HG02973 (cell line): ENCODE results near the gene MARK3.
A peak's percentile ranks its signal among the peaks of the same experiment; 100 is the strongest.
"Not testable (repeated sequence)": the region's sequence is repeated elsewhere in the genome, so short reads cannot be mapped to it uniquely, and the experiment has no call there.

Experiments
- ATAC-seq: cut with Tn5 transposase; IDR thresholded peaks from one replicate; pipeline ENCODE4 v1.9.1; 2021; ENCODE audit warnings: moderate library complexity; ENCODE audit not compliant: unreplicated experiment

Gene MARK3

DNA sequence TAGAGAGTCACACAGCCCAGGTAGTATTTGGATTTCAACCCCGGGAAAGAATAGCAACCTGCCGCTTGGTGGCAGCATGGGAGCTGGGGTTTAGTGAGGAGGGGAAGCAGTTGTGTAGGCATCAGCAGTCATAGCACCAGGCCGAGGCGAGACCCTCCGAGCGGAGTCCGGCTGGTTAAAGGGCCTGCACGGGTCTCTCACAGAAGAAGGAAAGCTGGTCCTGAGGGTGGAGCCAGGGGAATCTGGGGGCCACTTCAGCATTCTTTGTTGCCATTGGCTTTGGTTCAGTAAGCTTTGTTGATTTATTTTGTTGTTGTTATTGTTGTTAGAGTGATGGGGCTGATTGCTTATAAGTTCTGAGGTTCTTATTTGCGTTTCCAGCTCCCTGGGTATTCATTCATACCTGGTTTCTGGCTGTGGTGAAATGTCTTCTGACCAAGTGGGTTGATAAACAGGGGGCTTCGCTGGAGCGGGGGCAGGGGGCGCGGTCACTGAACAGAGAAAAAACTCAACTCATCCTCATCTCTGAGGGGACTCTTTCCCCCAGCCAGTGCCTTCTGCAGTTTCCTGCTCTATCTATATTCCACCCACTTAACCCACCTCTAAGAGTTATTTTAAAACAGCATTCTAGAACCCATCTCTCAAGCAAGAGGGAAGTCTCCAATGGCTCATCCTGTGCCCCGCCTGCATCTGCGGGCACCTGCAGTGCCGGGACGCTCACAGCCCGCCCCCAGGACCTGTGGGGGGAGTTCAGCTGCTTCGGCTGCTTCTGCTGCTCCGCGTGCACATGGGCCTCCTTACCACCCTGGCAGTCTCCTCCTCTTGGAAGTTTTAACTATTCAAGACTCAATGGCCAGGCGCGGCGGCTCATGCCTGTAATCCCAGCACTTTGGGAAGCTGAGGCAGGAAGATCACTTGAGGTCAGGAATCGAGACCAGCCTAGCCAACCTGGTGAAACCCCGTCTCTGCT is 125.8 kb downstream of the MARK3 start:
- ATAC-seq, result no peak

DNA sequence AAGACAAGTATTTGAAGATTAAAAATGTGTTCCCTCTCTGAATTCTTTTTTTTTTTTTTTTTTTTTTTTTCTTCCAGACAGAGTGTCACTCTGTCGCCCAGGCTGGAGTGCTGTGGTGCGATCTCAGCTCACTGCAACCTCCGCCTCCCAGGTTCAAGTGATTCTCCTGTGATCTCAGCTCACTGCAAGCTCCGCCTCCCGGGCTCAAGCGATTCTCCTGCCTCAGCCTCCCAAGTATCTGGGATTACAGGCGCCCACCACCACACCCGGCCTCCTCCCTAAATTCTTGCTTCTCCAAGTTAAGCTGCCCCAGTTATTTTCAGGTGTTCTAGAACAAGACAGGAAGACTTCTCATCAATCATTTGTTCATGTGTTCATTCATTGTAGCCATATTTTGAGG is 127.0 kb downstream of the MARK3 start:
- ATAC-seq, result not testable (repeated sequence)

DNA sequence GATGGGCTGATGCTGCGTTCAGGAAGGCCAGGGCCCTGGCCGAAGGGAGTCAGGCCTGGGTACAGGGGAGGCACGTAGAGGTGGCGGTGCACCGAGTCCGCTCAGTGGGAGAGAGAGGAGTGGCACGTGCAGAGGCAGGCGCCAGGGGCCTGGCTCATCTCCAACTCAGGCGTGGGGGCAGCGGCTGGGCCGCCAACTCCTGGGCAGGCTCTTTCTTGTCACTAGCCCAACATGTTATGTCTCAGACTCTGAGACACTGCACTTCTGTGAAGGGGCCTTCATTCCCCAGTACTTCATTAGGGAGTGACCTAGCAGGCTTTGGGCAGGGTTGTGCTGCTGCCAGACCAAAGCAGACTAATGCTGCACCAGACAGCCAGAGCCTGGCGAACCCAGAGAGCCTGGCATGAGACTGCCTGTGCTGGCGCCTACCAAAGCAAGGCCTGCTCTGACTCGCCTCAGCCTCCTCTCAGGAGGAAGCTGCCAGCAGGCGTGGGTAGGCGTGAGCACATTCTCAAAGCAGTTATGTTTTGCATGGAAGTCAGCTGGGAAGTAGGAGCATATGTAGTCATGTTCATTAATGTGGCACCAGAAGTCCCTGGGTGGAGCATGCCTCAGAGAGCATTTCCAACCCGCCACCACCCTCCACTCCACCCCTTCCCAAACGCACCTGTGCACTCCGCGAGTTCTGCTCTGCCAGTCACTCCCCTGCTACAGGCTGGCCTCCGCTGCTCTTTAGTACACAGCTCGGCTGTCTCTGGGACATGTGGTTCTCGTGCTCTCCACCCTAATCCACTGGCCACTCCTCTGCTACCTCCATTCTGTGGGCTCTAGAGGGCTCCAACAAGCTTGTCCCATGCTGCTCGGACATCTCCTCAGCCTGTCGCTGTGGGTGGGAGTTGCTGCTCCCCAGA is 127.7 kb downstream of the MARK3 start:
- no peak for ATAC-seq

DNA sequence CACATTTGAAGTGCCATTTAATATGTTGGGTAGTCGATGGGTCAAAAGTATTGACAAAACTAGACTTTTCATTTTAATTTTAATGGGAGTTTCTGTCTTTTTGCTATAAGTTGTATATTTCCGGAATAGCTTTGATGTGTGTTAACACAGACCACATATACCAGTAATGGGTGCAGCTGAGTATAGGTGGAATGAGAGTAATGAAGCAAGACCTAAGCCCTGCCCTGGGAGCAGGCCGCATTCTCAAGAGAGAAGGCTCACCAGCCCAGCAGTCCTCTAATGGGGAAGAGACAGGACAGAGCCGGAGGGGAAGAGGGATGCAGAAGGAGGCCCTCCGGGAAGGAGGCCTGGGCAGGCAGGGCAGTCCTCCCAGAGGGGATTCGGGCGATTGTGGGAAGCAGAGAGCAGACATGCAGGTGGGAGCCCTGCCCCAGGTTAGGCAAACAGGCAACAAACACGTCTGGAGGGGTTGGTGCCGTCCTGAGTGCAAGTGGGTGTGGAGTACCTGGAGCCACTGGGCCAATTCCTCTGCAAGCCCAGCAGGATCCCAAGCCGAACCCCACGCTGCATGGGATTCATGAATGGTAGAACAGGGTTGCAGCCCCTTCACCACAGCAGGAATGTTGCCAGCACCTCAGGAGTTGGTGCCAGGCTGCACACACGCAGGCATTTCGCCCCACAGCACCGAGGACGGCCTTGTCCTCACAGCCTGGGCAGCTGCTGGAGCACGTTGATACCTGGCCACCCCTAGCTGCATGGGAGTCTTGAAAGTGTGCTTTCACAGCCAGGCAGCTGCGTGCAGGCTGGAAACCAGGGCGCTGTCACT is 129.6 kb downstream of the MARK3 start:
- ATAC-seq, result no peak

DNA sequence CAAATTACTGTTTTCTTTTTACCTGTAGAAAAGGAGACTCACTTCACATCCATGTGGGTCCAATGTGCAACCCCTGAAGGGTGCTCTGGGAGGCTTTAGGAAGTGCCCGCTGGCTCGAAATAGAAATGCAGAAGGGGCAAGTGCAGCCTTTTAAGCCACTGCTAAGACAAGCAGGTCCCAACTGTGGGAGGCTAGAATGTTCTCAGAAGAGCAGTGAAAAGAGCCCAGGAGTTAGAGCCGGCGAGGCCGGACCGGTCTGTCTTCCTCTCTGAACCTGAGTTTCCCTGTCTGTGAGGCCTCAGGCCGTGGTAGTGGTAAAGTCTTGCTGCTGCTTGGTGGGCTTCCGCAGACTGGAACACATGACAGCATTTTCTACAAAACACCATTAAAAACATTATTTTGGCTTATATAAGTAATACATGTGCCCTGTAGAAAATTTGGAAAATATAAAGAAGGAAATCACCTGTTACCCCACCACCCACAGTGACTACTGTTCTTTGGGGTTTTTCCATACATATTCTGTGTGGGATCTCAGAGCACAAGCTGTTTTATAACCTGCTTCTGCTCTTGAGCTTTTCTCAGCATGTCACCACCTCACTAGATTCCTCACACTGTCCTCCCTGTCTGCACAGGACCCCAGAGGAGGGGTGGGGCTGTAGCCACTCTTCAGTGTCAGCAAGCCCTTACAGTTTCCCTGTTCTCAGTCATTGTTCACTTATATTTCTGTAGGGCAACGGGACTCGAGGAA is 131.4 kb downstream of the MARK3 start:
- ATAC-seq, result no peak

DNA sequence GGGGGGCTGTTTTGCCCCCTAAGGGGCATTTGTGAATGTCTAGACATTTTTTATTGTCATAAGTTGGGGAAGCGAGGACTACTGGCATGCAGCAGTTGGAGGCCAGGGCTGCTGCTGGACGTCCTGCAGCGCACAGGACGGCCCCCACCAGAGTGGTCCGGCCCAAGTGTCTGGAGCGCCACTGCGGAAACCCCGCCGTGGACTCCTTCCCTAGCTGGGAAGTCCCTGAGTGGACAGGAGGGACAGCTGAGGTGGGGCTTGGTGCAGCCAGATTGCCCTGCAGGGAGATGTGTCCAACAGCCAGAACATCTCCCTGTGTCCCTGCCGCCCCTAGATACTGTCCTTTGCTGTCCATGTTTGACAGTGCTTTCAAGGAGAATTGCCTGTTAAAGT is 132.0 kb downstream of the MARK3 start:
- ATAC-seq, result no peak

DNA sequence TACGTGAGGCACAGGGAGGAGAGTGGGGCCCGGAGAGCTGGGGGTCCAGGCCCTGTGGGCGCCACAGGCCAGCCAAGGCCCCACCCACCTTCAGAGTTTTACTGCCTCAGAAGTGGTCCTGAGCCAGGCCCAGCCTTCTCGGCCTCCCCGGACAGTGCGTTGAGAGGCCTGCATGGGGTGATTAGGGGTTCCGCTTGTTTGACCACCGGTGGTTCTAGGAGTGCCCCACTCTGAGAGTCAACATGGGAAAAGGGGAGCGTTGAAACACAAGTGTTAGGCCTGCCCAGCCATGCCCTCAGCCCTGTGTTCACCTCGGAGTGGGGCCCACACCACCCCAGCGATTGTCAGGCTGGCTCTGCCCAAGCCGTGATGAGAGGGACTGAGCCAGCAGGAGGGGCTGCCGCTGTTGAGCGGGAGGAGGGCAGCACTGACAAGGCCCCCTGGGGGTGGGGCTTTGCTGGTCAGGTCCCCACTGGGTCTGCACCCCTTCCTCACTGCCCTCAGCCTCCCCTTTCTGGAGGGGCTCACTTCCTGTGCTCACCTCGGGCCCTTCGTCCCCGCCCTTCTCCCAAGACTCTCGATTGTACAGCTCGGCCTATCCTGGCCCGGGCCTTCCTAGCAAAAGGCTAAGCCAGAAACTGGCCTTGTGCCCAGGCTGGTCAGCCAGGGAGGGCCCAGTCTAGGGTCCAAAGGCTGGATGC is 132.7 kb downstream of the MARK3 start:
- ATAC-seq, result no peak

DNA sequence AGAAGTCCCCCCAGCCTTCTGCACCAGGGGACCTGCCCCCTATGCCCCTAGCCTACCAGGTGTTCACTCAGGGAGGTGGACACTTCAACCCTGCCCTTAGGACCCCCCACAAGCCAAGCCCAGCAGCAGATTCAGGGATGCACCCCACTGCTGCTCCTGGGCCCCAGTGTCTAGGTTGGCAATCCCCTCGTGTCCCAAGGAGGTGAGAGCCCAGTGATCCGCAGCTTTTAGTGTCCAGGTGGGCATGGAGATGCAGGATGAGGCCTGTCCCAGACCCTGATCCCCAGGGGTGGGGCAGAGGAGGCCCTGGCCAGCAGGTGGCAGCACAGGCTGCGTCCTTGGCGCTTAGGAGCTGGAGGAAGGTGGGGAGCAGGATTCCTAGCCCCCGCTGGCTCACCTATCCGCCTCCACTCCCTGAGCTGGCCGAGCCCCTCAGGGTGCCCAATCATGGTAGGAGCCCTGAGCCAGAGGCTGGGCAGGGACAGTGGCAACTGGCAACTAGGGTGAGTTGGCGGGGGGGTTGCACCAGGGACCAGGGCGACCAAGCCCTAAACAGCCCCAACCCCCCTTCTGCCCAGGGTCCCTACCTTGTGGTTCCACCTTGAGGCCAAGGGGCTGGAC is 133.3 kb downstream of the MARK3 start:
- ATAC-seq, result no peak

DNA sequence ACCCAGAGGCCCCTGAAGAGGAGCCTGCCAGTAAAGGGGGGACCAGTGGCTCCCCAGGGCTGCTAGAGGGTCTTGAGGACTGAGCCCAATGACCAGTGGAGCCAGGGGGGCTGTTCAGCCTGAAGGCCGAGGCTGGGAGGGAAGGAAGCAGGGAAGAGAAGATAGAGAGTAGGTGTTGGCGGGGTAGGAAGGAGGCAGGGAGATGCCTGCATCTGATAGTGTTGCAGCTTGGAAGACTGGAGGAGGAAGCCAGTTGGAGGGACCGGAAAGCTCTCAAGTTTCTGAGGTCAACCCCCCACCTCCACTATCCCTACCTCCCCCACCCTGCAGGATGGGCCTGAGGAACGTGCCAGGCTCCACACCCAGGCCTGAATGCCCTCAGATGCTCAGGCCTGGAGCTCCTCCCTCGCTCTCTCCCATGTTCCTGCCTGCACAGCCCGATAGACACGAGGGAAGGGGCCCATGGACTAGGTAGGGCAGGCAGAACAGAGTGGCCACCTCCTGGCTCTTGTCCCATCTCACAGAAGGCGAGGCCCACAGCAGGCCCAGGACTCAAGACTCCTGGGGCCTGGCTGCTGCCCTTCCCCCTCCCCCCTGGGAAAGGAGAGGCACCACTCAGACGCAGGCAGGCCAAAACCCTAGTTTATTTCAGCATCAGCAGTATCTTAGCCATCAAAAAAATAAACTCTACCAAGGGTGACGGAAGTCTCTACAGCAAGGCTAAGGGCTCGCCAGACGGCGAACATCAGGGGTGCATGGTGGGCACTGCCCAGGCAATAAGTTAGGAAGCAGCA is 134.0 kb downstream of the MARK3 start:
- ATAC-seq, result no peak

DNA sequence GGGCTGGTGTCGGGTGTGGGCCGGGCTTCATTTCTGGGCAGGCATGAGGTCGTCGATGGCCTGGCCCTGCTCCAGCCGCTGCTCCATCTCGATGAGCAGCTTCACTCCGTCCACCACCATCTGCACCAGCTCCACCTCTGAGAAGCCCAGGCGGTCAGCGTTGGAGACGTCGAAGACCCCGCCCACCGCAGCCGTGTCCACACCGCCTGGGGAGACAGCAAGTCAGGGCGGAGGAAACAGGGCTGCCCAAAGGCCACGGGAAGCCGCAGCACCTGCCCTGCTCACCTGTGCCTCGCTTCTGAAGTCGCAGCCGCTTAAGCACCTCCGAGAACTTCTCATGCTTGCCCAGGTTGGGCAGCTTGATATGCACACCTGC is 134.6 kb downstream of the MARK3 start:
- no peak for ATAC-seq

DNA sequence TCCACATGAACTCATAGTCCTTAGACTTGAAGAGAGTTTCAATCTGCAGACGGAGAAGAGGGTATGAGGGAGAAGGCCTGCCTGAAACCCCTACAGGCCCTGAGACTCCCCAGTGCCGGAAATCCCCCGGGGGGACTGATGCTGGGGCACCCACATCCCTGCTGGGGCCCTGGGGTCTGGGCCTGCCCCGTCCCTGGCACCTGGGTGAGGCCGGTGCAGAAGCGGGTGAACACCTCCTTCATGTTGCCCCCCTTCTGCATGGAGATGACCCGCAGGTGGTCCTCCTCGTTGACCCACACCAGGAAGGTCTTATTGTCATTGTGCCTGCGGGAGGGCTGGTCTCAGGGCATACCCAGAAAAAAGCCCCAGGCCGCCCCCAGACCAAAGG is 135.0 kb downstream of the MARK3 start:
- no peak for ATAC-seq

DNA sequence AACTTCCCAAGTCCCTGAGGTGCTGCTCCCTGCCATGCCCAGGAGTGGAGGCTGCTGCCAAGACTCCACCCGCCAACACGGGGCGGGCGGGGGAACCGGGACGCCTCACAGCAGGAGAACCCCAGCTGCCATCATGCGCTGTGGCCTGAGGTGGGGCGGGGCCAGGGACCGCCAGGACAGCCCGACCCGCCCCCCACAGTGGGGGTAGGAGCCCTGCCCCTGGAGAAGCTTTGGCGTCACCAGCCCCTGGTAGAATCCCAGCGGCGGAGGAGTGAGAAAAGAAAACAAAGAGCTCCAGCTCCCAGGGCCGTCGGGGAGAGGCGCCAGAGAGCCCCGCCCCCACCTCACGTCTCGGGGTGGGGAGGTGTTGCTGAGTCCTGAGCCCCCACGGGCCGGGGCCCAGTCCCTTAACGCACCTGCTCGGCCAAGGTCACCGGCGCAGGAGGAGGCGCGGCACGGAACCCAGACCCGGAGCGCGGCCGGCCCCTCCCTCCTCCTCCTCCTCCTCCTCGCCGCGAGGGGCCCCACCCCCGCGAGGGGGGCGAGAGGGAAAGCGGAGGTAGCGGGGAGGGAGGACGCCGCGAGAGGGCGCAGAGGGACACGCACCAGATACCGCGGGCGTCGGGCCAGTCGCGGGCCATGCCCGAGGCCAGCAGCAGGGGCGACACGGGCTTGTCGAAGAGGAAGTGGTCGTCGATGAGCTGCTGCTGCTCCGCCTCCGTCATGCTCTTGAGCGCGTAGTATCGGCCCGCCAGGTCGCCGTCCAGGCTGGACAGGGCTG is 135.6 kb downstream of the MARK3 start:
- peak; percentile 37 for ATAC-seq

DNA sequence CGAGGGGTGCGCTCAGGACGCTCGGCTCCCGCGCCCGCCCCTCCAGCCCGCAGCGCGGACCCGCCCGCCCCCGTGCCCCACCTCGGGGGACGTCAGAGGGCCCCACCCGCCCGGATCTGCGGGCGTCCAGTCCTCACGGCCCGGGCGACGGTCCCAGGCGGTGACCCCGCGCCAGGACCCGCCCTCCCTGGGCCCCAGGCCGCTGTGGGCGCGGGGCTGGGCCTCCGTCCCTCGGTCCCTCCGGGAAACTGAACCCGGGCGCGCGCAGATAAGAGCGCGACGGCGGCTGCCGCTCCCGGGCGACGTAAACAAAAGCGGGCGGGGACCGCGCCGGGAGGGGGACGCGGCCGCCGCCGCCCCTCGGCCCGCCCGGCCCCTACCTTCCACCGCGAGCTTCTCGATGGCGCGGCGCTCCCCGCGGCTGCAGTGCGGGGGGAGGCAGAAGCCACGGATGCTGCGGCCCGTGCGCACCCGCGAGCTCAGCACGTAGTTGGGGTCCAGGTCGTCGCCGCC is 136.3 kb downstream of the MARK3 start:
- ATAC-seq, result peak; percentile 11

DNA sequence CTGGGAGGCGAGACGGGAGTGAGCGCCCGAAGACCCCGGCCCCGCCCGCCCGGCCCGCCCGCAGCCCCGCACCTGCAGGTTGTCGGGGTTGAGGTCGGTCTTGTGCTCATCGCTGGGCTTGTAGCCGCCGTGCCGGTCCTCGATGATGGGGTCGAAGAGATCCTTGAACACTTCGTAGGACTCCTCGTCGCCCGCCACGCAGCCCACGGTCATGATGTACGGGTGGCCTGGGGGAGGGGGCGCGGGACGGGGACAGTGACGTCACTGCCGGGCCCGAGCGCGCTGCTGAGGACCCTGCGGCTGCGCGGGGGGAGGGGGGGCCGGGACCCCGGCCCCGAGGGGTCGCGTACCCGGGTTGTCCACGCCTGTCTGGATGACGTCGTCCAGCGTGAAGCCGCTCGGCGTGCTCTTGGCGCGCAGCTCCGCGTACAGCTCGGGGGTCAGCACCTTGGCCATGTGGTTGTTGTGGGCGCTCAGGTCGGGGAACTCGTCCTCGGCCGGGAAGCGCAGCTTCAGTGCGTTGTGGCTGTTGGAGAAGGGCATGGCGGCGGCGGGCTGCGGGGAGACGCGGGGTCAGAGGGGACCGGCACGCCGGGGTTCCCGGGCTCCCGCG is 136.8 kb downstream of the MARK3 start:
- no peak for ATAC-seq

DNA sequence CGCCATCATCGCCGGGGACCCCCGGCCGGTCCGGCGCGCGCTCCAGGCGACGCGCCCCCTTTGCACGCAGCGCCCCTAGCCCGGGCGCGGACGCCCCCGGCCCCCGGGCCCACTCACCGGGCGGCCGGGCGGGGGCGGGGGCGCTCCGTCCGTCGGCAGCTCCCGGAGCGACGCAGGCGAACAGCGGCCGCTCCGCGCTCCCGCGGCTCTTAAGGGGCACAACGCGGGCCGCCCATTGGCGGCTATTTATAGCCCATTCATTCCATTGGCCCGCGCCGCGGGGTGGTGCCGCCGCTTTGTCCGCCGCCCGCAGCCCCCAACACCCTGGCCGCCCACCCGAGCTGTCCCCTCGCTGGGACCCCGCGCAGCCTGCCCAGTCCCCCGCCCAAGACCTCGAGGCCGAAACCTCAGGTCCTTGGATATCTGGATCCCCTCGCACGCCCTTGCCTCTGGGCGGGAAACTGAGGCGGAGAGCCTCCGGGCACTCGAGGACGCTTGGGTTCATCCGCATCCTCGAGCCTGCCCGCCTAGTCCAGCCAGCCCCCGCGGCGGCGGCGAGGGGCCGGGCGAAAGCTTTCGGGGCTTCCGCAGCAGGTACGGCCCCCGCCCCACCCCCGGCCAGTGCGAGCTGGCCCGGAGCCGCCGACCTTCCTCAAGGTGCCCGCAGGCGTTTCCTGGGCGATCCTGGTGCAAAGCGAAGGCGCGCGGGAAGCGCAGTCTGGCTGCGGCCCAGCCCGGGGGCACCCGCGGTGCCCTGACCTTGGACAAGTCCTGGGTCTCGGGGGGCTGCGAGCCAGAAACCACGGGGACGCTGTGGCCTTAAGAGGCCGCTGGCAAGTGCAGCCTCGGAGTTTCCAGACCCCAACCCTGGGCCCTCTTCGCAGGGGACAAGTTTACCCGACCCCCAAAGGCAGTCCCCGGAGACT is 137.7 kb downstream of the MARK3 start, which contains the start of gene CKB:
CKB (minus strand) TSS at position 182 of the 926 bp plus-strand sequence. CDS start 337 bp downstream, outside the sequence.
- no peak for ATAC-seq

DNA sequence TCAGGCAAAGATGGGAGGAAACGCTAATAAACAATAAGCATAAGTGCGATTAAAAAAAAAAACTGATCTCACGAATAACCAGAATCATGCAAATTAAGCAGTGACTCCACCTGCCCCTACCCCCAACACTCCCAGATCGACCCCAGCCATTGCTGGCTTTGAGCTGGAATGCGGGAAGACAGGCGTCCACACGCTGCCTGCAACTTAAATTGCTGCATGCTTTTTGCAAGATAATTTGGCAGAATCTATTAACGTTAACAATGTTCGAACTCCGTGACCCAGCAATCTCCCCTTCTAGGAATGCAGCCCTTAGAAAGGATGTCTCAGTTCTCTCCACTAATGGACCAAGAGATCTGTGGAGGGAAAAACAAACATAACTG is 138.3 kb downstream of the MARK3 start:
- no peak for ATAC-seq
